Measurements from ENCODE around the gene TMEM39B.

DNA sequence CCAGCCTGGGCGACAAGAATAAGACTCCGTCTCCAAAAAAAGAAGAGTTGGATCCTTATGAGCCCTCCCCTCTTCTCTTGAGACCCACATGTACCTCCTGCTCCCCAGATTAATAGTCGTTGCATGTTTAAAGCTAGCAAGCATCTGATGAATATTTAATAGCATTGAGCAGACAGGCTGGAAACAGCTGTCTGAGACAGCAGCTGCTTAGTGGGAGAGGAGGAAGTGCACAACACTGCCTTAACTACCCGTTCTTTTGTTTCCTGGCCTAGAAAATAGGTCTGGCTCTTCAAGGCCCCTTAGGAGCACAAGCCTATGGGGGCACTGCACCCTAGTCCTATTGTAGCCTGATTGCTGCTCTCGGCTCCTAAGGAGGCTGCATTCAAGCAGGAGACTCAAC is 17.3 kb upstream of the TMEM39B start:
- TF ChIP-seq, protein P1, sequence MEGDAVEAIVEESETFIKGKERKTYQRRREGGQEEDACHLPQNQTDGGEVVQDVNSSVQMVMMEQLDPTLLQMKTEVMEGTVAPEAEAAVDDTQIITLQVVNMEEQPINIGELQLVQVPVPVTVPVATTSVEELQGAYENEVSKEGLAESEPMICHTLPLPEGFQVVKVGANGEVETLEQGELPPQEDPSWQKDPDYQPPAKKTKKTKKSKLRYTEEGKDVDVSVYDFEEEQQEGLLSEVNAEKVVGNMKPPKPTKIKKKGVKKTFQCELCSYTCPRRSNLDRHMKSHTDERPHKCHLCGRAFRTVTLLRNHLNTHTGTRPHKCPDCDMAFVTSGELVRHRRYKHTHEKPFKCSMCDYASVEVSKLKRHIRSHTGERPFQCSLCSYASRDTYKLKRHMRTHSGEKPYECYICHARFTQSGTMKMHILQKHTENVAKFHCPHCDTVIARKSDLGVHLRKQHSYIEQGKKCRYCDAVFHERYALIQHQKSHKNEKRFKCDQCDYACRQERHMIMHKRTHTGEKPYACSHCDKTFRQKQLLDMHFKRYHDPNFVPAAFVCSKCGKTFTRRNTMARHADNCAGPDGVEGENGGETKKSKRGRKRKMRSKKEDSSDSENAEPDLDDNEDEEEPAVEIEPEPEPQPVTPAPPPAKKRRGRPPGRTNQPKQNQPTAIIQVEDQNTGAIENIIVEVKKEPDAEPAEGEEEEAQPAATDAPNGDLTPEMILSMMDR (IDR thresholded peaks at IDR 0.05; ENCODE audit: low read depth, low read length) = no peak
- TF ChIP-seq POLR2A (IDR thresholded peaks at IDR 0.05; ENCODE audit: extremely low read depth, insufficient read length) (no peak), MAX (IDR thresholded peaks at IDR 0.05; ENCODE audit: low read depth, low read length) (no peak)
